ENCODE data around the gene DIP2C.

Gene DIP2C

GRCh38 chr10:412109-412508, 277.4 kb downstream of the DIP2C start:
- no peak for TF ChIP-seq CTCF (IDR thresholded peaks at IDR 0.05)

GRCh38 chr10:411603-412002, 277.9 kb downstream of the DIP2C start:
- TF ChIP-seq CTCF (IDR thresholded peaks at IDR 0.05) = no peak

GRCh38 chr10:409408-410040, 279.9 kb downstream of the DIP2C start:
- no peak for TF ChIP-seq CTCF (IDR thresholded peaks at IDR 0.05)

GRCh38 chr10:408236-408635, 281.2 kb downstream of the DIP2C start:
- TF ChIP-seq CTCF (IDR thresholded peaks at IDR 0.05) = no peak

- TF ChIP-seq CTCF (IDR thresholded peaks at IDR 0.05) = no peak
These were observed 282.5 kb downstream of the DIP2C start for GRCh38 chr10:406976-407375.

GRCh38 chr10:405648-406047, 283.8 kb downstream of the DIP2C start:
- no peak for TF ChIP-seq CTCF (IDR thresholded peaks at IDR 0.05)

- no peak for TF ChIP-seq CTCF (IDR thresholded peaks at IDR 0.05)
These were observed 284.5 kb downstream of the DIP2C start for GRCh38 chr10:404991-405390.

- no peak for TF ChIP-seq CTCF (IDR thresholded peaks at IDR 0.05)
These were observed 285.1 kb downstream of the DIP2C start for GRCh38 chr10:404346-404745.

Data from LNCAP (cell line).